Measurements from ENCODE around the gene NSRP1.

Gene NSRP1

GRCh38 chr17:30234964-30235363 is 118.3 kb downstream of the NSRP1 start:
- TF ChIP-seq ZFX (IDR thresholded peaks at IDR 0.05; ENCODE audit: borderline replicate concordance): no peak
- TF ChIP-seq, protein P1, sequence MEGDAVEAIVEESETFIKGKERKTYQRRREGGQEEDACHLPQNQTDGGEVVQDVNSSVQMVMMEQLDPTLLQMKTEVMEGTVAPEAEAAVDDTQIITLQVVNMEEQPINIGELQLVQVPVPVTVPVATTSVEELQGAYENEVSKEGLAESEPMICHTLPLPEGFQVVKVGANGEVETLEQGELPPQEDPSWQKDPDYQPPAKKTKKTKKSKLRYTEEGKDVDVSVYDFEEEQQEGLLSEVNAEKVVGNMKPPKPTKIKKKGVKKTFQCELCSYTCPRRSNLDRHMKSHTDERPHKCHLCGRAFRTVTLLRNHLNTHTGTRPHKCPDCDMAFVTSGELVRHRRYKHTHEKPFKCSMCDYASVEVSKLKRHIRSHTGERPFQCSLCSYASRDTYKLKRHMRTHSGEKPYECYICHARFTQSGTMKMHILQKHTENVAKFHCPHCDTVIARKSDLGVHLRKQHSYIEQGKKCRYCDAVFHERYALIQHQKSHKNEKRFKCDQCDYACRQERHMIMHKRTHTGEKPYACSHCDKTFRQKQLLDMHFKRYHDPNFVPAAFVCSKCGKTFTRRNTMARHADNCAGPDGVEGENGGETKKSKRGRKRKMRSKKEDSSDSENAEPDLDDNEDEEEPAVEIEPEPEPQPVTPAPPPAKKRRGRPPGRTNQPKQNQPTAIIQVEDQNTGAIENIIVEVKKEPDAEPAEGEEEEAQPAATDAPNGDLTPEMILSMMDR (IDR thresholded peaks at IDR 0.05): no peak
- no peak overlapping the region for H3K27ac ChIP-seq

DNA sequence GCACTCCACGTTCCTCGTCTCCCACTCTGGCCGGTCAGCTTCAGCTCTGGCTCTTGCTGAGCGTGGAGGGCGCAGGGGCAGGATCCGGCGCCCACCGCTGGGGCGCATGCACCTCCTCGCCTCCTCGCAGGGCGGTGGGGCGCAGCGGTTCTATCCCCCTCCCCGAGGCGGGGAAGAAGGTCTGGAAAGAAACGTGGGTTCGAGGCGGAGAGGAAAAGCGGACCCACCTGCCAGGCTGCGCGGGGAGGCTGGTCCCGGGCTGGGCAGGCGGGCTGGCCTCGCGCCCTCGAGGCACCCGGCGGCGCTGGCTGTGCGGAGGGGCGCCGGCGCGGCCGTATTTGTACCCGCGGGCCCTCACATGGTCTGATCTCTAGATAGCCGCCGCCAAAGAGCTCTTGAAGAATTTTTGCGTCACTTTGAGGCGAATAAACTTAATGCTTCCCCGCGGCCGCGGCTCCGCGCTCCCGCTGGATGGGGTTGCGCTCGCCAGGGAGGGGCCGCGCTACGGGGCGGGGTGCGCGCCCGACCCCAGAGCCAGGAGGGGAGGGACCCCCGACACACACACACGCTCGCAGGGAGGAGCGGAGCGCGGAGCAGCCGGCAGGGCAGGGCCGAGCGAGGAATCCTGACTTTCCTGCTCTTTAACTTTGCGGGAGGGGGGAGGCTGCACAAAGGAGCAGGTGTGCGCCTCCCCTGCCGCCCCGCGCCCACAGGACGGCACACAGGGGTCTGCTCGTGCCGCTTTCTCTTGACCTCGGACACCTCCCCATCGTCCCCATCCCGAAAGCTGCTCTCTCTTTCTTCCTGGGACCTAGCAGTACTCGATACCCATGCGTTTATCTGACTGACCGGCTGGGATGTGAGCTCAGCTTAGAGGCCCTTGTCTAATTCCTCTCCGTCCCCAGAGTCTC is 119.0 kb downstream of the NSRP1 start, which contains the start of gene SLC6A4:
TSS of gene SLC6A4 (minus strand) at position 312 of the 911 bp plus-strand sequence. CDS start 13,739 bp downstream, outside the sequence.
- H3K27ac ChIP-seq: no peak within 1 kb of the TSS
- TF ChIP-seq, protein P1 (IDR thresholded peaks at IDR 0.05): no peak

Measured in 22Rv1 (cell line).